ENCODE data around the gene KIR2DL1.
"Not testable (repeated sequence)": the region's sequence is repeated elsewhere in the genome, so short reads cannot be mapped to it uniquely, and the experiment has no call there.

KIR2DL1 gene

GRCh38 chr19:54769646-54770045 lies at the start of gene KIR2DL1:
Gene KIR2DL1 (plus strand): TSS chr19:54769793. CDS start chr19:54769851, 58 bp downstream.
- not testable (repeated sequence) for DNase-seq

DNA sequence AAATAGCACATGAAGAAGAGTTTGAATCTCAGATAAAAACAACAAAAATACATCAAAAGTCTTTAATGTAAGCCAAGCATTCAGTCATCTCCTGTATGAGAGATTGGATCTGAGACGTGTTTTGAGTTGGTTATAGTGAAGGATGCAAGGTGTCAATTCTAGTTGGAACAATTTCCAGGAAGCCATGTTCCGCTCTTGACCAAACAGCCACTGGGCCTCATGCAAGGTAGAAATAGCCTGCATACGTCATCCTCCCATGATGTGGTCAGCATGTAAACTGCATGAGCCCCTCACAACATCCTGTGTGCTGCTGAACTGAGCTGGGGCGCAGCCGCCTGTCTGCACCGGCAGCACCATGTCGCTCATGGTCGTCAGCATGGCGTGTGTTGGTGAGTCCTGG lies 45.5 kb upstream of the KIR2DL1 start, which contains the start of gene KIR3DL3:
Gene KIR3DL3, plus strand, starts transcription at position 301 of the 400 bp plus-strand sequence. Its CDS starts 55 bp downstream, at position 356.
- no peak for DNase-seq

DNA sequence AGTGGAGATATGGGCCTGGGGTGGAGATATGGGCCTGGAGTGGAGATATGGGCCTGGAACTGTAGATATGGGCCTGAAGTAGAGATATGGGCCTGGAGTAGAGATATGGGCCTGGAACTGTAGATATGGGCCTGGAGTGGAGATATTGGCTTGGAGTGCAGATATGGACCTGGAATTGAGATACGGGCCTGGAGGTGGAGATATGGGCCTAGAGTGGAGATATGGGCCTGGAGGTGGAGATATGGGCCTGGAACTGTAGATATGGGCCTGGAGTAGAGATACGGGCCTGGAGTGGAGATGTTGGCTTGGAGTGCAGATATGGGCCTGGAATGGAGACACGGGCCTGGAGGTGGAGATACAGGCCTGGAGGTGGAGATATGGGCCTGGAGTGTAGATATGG lies 44.9 kb upstream of the KIR2DL1 start:
- no peak for DNase-seq

- DNase-seq = no peak
These were observed 44.3 kb upstream of the KIR2DL1 start for GRCh38 chr19:54725321-54725720.

- no peak for DNase-seq
These were observed 42.0 kb upstream of the KIR2DL1 start for GRCh38 chr19:54727562-54727961.

GRCh38 chr19:54728167-54728566 lies 41.4 kb upstream of the KIR2DL1 start:
- no peak for DNase-seq

GRCh38 chr19:54729416-54730188 lies 40.0 kb upstream of the KIR2DL1 start:
- no peak for DNase-seq

- DNase-seq = no peak
These were observed 38.4 kb upstream of the KIR2DL1 start for GRCh38 chr19:54731191-54731590.

DNA sequence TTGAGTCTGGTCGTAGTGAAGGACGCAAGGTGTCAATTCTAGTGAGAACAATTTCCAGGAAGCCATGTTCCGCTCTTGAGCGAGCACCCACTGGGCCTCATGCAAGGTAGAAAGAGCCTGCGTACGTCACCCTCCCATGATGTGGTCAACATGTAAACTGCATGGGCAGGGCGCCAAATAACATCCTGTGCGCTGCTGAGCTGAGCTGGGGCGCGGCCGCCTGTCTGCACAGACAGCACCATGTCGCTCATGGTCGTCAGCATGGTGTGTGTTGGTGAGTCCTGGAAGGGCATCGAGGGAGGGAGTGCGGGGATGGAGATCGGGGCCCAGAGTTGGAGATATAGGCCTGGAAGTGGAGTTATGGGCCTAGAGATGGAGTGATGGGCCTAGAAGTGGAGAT lies 31.3 kb upstream of the KIR2DL1 start, which contains the start of gene KIR2DL3:
Gene KIR2DL3, plus strand, starts transcription at position 208 of the 400 bp plus-strand sequence. Its CDS starts 33 bp downstream, at position 241.
- DNase-seq = not testable (repeated sequence)

DNA sequence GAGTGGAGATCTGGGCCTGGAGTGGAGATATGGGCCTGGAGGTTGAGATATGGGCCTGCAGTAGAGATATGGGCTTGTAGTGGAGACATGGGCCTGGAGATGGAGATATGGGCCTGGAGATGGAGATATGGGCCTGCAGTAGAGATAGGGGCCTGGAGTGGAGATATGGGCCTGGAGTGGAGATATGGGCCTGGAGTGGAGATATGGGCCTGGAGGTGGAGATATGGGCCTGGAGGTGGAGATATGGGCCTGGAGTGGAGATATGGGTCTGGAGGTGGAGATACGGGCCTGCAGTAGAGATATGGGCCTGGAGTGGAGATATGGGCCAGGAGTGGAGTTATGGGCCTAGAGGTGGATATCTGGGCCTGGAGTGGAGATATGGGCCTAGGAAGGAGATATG lies 30.9 kb upstream of the KIR2DL1 start:
- no peak for DNase-seq

- no peak for DNase-seq
These were observed 29.8 kb upstream of the KIR2DL1 start for GRCh38 chr19:54739587-54740497.

- DNase-seq = not testable (repeated sequence)
These were observed 27.6 kb upstream of the KIR2DL1 start for GRCh38 chr19:54741950-54742349.

DNA sequence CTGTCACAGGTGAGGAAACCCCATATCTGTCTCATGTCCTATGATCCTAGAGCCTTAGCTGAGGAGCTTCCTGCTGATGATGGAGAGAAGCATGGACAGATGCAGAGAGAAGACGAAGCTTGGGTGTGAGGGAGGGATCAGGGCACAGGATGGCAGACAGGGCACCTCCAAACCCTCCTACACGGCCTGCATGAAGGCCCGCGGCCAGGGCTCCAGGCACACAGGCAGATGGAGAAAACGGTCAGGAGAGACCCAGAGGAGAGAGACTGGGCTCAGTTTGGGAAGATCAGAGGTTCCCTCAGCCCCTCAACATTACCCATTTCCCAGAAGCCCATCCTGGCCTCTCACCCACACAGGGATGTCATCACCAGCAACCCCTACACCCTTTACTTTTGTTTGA lies 25.5 kb upstream of the KIR2DL1 start:
- DNase-seq = not testable (repeated sequence)

- not testable (repeated sequence) for DNase-seq
These were observed 21.8 kb upstream of the KIR2DL1 start for GRCh38 chr19:54747614-54748322.

DNA sequence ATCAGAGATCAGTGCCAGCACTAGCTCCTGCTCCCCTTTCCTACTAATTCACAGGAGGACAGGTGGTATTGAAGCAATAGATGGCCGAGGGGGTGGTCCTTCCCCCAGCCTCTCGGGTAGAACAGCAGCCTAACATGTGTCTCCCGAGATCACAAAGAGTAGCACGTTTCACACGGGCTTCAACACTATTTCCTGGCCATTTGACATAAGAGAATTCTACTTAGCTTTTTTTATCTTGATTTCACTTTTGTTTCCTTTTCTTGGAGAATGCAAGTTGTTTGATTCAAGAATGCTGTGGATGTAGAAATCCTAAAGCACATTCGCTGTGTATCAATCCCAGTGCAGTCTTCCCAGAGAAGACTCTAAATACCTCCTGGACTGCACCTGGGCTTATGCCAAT lies 19.3 kb upstream of the KIR2DL1 start:
- not testable (repeated sequence) for DNase-seq

DNA sequence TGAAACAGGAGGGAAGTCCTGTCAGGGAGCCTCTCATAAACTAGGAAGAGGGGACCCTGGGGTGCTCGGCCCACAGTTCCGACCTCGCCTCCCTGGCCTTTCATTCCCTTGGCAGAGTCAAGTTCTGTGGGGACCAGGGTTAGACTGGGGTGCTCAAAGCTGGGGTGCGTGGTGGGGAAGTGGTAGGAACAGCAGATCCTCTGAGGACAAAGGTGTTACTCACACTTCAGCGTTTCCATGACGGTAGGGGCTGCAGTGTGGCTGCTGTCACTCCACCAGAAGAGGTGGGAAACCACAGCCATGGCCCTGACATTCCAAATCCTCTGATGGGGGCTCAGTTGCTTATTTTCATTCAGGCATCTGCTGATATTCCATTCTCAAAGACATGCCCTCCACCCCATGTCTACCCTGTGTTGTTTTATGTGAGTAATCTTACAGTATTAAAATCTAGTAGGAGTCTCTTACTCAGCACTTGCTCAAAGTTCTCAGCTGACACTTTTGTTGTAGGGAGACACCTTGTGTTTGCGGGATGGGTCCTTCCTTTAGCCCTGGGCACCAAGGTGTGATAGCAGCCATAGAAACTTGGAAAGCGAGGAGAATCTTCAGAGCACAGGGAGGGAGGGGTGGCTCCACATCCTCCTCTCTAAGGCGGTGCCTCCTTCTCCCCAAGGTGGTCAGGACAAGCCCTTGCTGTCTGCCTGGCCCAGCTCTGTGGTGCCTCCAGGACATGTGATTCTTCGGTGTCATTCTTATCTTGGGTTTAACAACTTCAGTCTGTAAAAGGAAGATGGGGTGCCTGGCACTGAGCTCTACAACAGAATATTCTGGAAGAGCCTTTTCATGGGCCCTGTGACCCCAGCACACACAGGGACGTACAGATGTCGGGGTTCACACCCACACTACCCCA lies 13.1 kb upstream of the KIR2DL1 start:
- not testable (repeated sequence) for DNase-seq

- not testable (repeated sequence) for DNase-seq
These were observed 11.0 kb upstream of the KIR2DL1 start for GRCh38 chr19:54758577-54758976.

- not testable (repeated sequence) for DNase-seq
These were observed 5.4 kb upstream of the KIR2DL1 start for GRCh38 chr19:54764219-54764618.

DNA sequence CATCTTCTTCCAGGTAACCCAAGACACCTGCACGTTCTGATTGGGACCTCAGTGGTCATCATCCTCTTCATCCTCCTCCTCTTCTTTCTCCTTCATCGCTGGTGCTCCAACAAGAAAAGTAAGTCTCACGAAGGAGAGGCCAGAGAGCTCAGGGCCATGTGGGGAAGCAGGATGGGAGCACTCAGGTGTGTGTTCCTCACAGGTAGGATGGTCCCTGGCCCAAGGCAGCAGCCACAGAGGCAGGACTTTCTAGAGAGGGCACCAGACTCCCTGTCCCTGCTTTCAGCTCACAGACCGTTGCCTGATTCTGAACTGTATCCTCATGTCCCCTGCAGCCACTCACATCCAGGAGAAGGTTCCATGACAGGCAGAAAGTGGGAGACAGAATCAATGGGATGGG lies 3.1 kb upstream of the KIR2DL1 start:
- DNase-seq = not testable (repeated sequence)

GRCh38 chr19:54770511-54770910 lies 918 bp downstream of the KIR2DL1 start:
- not testable (repeated sequence) for DNase-seq

Measured in NCI-H1930 (cell line).